SK-MEL-5 (cell line): Measurements from ENCODE around the gene SVOPL. TPM values are rescaled to one million over a fixed set of nuclear protein-coding genes. Genes with fewer than 3 reads are reported as not detected.
A peak's percentile ranks its signal among the peaks of the same experiment; 100 is the strongest.
"Not testable (repeated sequence)": the region's sequence is repeated elsewhere in the genome, so short reads cannot be mapped to it uniquely, and the experiment has no call there.

ENCODE experiments used
- DNase-seq: peaks from one replicate; pipeline ENCODE4 v3.0.0-alpha.2; 2016; ENCODE audit warnings: low read depth, low spot score
- in situ Hi-C: cut with HindIII; loops from 2 replicates; pipeline ENCODE4 v1.10.0; 2016; ENCODE audit warnings: low sequenced_read_pairs, high pct_unique_total_duplicates, low pct_unique_long_range_greater_than_20kb
- total RNA-seq: library from RNA; depleted of rRNA; stranded (reverse); fragments of >200 nt; shearing (Covaris generic); gene quantifications from 2 replicates; pipeline ENCODE4 v1.2.3, GENCODE V29; 2014

The SVOPL gene
- total RNA-seq, 1 experiment from 2014 or later, result not detected

DNA sequence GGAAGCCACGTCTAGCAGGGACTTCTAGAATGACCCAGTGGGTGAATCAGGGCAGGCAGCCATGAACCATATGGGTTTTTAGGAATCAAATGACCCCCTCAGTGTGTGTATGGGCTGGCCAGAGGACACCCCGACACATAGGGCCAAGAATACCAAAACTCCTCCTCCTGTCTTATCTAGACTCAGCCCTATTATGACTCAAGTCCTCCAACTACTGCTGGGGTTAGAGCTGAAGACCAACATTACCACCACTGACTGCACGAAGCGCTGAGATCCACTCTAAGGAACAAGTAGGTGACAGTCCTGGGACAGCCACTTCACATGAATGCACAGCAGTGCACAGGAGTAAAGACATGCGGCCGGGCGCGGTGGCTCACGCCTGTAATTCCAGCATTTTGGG, 11.5 kb upstream of the SVOPL start:
- in situ Hi-C loops, result no loop called here
- no peak for DNase-seq

DNA sequence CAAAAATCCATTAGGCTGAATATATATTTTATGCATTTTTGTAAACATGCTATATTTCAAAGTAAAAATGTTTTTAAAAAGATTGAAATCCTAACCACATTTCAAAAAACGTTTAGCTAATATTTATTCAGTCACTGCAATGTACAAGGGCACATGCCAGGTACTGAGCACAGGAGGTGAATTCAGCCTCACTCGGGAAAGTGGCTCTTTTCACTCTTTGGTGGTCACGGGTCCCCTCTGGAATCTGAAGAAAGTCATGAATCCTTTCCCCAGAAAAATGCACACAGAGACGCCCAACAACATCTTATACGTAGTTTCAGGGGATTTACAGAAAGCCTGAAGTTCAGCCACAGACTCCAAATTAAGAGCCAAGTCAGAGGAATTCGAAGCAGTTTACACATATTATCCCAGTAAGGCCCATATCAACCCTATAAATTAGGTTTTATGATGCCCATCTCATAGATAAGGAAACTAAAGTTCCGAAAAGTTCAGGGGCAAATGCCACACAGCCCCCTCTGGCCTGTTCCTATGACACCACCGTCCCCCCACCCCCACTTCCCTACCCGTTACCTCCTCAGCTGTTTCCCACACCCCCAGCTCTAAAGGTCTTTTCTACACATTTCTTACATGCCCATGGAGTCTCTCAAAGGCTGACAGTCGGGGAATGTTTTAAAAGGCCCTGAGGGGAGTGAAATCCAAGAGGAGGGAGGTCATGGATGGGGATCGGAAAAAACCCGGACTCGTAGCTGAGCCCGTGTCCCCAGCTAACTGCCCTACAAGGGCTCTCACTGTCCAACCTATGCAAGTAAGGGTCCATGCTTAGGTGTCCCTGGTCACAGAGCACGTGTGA, 9.6 kb upstream of the SVOPL start:
- in situ Hi-C loops, result no loop called here
- no peak for DNase-seq

DNA sequence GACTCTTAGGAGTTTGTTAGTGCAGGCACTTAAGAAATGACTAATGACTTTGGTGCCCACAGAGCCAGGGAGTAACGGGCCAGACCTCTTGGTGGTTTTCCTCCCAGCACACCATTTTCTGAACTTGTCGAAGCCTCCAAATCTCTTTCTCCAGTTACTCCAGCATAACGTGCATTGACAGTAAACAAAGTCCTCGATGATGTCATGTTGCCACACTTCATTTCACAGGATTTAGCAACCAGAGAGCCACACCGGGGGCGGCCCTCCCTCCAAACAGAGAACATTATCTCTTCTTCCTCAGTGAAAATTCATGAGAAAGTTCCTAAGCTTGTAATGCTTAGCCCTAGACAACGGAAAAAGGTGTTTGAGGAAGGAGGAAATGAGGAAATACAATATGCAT, 4.0 kb upstream of the SVOPL start:
- in situ Hi-C loops, result no loop called here
- DNase-seq, result no peak

DNA sequence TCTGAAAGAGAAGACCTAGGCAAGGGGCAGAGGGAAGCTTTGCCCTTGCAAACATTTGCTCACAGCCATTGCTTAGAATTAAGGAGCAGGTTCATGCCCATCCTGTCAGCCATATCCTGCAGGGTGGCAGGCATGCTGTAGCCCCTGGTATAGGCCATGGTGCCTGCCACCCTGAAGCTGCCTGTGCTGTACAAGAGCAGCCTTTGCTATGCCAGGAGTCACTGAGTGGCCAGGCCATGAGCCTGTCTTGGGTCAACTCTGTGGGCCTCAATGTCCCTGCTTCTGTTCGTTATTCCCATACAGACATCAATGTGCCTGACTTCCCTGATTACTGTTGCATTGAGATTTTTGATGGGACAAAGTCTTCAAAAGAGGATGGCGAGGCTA, 368 bp upstream of the SVOPL start:
- in situ Hi-C loops, result no loop called here

DNA sequence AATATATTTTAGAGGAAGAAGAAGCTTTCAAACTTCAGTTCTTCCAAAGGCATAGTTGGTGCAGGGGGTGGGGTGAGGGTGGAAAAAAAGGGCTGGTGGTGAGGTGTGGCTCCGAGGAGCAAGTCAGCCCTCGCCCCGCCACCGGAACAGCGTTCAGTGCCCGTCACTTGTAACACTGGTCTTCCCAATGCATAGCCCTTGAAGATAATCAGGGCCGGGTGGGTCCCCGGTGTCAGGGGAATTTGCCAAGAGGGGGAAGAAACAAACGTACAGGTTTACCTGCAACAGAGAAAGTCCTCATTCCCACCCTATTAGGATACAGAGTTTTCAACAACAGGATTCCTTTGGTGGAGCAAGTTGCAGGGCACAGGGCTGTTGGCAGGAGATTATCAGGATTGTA, 1.5 kb downstream of the SVOPL start:
- in situ Hi-C loops, result no loop called here
- no peak for DNase-seq

More for the DNA sequence above, 368 bp upstream of the SVOPL start:
- DNase-seq, result no peak

DNA sequence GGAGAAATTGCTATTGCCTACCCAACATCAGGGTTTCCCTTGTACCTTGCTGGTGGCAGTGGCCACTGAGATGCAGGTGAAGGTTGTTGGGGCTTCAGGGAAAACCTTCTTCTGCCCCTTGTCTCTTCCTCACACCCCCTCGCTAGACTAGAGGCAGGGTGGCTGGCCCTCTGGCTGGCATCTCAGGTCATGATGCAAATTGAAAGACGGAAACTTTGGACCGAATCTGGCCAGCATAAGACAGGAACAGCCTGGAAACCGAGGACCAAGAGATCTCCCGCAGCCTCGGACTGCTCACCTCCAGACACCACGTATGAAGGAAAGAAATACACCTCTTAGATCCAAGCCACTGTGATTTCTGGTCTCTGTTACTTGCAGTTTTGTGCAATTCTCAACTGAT, 2.9 kb downstream of the SVOPL start:
- DNase-seq, result no peak
- in situ Hi-C loops, result no loop called here

DNA sequence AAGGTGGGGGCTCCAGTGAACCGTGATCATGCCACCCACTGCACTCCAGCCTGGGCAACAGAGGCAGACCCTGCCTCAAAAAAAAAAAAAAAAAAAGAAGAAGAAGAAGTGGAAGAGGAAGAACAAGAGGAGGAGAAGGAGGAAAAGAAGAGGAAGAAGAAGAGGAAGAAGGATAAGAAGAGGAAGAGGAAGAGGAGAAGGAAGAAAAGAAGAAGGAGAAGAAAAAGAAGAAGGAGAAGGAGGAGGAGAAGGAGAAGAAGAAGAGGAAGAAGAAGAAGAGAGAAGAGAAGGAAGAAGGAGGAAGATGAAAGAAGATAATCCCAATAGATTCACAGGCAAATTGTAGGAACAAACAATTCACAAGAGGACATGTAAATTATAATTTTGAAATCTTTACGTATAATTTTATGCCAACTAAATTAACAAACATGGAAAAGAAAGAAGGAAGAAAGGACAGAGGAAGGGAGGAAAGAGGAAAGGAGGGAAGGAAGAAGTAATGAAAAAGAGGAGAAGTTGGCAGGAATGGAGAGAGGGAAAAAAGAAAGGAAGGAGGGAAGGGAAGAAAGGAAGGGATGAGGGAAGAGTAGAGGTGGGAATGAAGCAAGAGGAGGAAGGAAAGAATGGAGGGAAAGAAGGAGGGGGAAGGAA, 3.5 kb downstream of the SVOPL start:
- in situ Hi-C loops, result no loop called here
- no peak for DNase-seq

DNA sequence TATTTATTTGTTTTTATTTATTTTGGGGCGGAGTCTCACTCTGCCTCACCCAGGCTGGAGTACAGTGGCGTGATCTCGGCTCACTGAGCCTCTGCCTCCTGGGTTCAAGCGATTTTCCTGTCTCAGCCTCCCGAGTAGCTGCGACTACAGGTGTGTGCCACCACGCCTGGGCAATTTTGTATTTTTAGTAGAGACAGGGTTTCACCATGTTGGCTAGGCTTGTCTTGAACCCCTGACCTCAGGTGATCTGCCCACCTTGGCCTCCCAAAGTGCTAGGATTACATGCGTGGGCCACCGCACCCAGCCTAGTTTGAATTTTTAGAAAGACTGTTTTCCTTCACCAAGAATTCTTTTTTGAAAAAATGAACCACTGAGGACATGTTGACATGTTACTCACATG, 5.4 kb downstream of the SVOPL start:
- DNase-seq, in situ Hi-C loops: not testable (repeated sequence)

DNA sequence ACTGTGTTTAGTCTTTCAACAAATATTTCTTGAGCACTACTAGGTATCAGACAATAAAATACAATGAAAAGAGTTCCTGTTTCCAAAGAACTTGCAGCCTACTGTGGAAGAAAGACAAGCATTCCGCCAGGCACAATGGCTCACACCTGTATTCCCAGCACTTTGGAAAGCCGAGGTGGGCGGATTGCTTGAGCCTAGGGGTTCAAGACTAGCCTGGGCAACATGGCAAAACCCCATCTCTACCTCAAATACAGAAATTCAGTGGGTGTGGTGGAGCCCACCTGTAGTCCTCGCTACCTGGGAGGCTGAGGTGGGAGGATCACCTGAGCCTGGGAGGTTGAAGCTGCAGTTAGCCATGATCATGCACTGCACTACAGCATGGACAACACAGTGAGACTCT, 6.1 kb downstream of the SVOPL start:
- in situ Hi-C loops, result no loop called here
- DNase-seq, result no peak

DNA sequence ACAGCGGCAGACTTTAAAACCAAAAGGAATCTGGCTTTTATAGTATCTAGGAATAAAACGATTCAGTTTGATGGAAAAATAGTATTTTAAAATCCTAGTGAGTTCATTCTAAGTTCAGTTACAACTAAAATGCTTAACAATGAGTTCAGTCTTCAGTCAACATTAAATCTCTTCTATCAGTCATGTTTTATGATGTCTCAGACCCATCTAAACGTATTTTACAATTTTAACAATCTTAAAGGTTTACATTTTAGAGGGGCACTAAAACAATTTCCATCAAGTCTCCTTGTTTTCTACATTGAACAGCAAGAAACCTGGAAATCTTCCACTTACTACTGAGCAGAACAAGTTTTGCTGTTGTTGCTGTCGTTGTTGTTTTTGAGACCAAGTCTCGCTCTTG, 10.0 kb downstream of the SVOPL start:
- in situ Hi-C loops, result no loop called here
- DNase-seq, result no peak

DNA sequence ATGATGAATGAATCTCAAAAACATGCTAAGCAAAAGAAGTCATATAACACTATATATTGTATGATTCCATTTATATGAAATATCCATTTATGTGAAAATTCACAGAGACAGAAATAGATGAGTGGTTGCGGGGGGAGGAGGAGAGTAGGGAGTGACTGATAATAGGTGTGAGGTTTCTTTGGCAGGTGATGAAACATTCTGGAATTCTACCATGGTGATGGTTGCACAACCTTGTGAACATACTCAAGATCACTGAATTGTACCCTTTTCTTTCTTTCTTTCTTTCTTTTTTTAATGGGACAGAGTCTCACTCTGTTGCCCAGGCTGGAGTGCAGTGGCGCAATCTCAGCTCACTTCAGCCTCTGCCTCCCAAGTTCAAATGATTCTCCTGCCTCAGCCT, 10.7 kb downstream of the SVOPL start:
- no peak for DNase-seq
- in situ Hi-C loops, result no loop called here

DNA sequence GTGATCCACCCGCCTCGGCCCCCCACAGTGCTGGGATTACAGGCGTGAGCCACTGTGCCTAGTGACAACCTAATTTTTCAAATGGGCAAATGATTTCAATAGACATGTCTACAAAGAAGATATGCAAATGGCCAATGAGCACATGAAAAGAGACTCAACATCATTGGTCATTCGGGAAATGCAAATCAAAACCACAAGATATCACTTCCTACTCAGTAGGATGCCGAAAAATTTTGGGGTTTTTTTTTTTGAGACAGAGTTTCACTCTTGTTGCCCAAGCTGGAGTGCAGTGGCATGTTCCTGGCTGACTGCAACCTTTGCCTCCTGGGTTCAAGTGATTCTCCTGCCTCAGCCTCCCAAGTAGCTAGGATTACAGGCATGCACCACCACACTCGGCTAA, 13.1 kb downstream of the SVOPL start:
- in situ Hi-C loops, DNase-seq: not testable (repeated sequence)

DNA sequence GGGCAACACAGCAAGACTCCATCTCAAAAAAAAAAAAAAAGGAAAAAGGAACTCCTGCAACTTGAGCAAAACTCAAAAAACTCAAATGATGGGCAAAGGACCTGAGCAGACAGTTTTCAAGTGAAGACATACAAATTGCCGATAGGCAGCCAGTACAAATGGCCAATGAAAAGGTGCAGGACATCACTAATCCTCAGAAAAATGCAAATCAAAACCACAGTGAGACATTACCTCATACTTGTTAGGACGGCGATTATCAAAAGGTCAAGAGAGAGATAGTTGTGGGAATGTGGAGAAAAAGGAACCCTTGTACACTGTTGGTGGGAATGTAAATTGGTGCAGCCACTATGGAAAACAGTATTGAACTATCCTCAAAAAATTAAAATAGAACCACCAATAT, 16.8 kb downstream of the SVOPL start:
- in situ Hi-C loops, result no loop called here

DNA sequence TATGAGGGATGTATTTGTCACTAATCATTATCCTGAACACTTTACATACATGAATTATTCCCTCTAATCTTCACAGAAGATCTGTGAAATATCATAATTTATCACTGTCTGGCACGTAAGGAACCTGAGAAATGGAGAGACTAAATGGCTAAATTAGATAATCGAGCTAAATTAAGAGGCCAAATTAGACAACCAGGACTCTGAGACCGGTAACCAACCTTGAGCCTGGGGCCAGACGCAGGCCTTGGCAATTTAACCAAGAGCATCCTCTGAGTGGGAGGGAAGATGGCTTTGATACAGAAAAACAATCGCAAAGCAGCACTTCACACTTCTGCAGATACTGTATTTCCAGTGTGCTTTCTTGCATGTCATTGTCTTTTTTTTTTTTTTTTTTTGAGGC, 21.4 kb downstream of the SVOPL start:
- no peak for DNase-seq
- in situ Hi-C loops, result no loop called here

More for the DNA sequence above, 16.8 kb downstream of the SVOPL start:
- peak; percentile 45 for DNase-seq

DNA sequence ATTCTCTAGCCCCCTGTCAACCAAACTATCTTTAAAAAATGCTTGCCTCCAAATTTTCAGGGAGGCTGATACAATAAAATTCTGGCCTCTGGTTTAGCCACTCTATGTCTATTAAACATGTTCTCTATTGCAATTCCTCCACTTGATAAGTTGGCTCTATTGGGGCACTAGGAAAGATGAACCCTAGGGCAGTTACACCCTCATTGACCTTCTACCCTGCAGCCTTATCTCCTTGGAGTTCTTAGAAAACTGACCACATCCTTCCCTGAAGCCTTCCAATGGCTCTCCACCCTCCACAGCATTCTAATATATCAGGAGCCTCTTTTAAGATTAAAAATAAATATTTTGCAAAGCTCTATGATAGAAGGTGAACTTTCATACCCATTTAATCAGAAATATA, 30.6 kb downstream of the SVOPL start:
- in situ Hi-C loops, result no loop called here
- DNase-seq, result no peak

DNA sequence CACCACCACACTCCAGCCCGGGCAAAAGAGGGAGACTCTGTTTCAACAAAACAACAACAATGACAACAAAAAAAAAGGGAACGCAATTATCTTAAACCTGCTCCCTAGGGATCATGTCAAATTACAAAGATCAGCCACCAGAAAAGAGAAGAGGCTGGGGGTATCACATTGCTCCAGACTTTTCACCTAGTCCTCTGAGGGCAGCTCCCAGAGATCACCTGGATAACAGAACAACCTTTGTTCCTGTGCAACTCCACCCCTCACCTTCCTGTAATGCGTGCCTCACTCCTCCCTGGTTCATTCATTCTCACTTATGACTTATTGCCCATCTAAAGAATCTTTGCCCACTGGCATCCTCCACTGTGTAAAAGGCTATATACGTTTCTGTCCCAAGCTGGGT, 31.8 kb downstream of the SVOPL start:
- in situ Hi-C loops, result no loop called here
- DNase-seq, result no peak

DNA sequence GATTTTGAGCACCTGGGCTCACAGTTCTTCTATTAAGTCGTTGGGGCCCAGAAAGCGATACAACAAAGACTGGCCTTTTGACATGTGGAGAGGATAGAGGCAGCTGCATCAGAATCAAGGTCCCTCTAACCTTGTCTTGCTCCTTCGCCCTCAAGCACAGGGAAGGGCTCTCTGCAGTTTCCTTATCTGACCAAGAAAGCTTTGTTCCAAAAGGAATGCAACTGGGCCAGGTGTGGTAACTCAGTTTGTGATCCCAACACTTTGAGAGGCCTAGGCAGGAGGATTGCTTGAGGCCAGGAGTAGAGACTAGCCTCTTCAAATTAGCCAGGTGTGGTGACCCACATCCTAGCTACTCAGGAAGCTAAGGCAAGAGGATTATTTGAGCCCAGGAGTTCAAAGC, 32.2 kb downstream of the SVOPL start:
- in situ Hi-C loops, result no loop called here
- no peak for DNase-seq

DNA sequence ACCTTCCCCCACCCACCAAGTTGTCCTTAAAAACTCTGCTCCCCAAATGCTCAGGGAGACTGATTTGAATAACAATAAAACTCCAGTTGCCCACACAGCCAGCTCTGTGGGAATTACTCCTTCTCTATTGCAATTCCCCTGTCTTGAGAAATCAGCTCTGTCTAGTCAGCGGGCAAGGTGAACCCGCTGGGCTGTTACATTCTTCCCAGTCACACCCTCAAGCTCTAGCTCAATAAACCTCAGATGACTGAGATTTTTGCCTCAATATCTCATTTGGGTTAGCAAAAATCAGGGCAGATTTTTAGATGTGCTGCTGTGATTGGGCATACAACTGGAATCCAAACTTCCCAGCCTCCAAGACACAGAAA, 32.9 kb downstream of the SVOPL start:
- in situ Hi-C loops, result no loop called here
- no peak for DNase-seq

DNA sequence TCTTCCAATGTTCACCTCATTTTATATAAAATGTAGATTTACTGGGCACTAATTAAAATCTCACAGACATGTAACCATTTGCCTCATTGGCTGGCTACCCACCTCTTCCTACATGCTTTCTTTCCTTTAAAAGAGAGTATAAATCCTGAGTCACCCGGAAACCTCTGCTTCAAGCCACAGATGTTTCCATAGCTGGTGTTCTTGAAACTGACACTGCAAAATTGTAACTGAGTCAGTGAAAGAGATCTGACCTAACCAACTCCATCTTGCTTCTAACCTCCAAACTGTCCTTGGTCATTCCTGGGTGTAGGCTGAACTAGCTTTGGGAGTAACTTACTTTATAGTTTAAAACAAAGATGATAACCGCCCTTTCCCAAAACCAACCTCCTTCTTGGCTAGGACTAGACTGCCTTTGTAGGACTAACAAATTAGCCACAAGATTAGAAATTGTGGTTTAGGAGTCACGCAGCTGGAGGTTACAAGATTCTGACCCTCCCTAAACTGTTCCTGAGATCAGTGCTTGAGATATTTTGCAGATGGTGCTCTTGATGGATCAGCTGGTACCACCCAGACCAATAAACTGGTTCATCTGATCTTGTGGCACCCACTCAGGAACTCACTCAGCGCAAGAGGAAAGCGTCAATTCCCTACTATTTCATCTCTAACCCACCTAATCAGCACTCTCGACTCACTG, 33.5 kb downstream of the SVOPL start:
- in situ Hi-C loops, result no loop called here
- no peak for DNase-seq
